ENCODE results near the gene FBXL19. TPM values are rescaled to one million over a fixed set of nuclear protein-coding genes. Genes with fewer than 3 reads are reported as not detected.
A peak's percentile ranks its signal among the peaks of the same experiment; 100 is the strongest.

FBXL19 gene
- total and polyA plus RNA-seq, 2 donors (not counting 1 experiment from before 2014, with no cell fraction given): 9.0 to 25.0 TPM

DNA sequence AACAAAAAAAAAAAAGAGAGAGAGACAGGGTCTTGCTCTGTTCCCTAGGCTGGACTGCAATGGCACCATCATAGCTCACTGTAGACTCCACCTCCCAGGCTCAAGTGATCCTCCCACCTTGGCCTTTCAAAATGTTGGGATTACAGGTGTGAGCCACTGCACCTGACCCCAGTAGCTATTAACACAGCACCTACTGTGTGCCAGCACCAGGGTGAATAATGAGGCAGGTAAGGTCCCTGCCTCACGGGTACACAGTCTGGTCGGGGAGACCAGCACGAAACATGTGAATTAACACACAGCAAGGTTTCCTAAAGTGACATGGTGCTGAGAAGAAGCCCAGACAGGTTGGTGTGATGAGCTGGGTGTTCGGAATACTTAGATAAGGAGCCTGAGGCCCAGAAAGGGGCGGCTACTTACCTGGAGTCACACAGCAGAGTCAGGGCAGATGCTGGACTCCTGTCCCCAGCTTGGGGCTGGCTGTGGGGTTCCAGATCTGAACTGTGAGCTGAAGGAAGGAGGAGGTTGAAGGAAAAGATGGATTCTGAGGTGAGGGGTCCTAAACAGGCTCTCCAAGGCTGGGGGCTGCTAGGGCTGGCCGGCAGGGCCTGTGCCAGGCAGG, 10.5 kb upstream of the FBXL19 start:
- H2AFZ ChIP-seq (ENCODE audit: insufficient read depth, low read depth, low read length, poor library complexity, severe bottlenecking): no peak overlapping the region
- 98% methylated on average over 6 of the region's 6 CpGs for WGBS (ENCODE audit: insufficient coverage)
- DNase-seq (no peak), ATAC-seq (ENCODE audit: low read depth) (no peak)
- CTCF ChIA-PET: no interaction called here
- H3K4me2 ChIP-seq (replicated peaks; ENCODE audit: low read depth, low read length, poor library complexity, severe bottlenecking): no peak overlapping the region
- H4K20me1 ChIP-seq (ENCODE audit: control insufficient read depth, insufficient read depth, low read length, poor library complexity, severe bottlenecking): no peaks in the 10 kb centered on the region
- H3K4me3 ChIP-seq (ENCODE audit: control extremely low read depth in 1 of 5, extremely low read depth in 1 of 5, insufficient read depth in 1 of 5, low read depth in 2 of 5, low read length in 4 of 5): no peak overlapping the region
- no peaks in the 10 kb centered on the region for H3K36me3 ChIP-seq (replicated peaks in 1 of 2; ENCODE audit: control extremely low read depth in 1 of 2, control insufficient read depth in 1 of 2, extremely low read depth in 1 of 2, insufficient read depth in 2 of 2, low read length in 1 of 2)
- H3K27ac ChIP-seq (ENCODE audit: low read length in 2 of 2): no peak overlapping the region
- Mint-ChIP-seq H3K4me3 (no peak overlapping the region), H3K27me3 (no peaks in the 10 kb centered on the region), H3K27ac (no peak overlapping the region), H3K9me3 (ENCODE audit: insufficient read depth) (no peaks in the 10 kb centered on the region), H3K4me1 (peaks cover 3% of the 10 kb centered on the region)
- H3K9me3 ChIP-seq (ENCODE audit: control extremely low read depth in 1 of 3, control insufficient read depth in 2 of 3, insufficient read depth in 1 of 3, low read length in 2 of 3): no peaks in the 10 kb centered on the region
- H3K79me2 ChIP-seq (ENCODE audit: control insufficient read depth, insufficient read depth, low read length): no peaks in the 10 kb centered on the region
- H3K27me3 ChIP-seq (replicated peaks in 1 of 4; ENCODE audit: control extremely low read depth in 1 of 4, control insufficient read depth in 3 of 4, insufficient read depth in 4 of 4, low read length in 3 of 4): no peaks in the 10 kb centered on the region
- TF ChIP-seq, protein P1, sequence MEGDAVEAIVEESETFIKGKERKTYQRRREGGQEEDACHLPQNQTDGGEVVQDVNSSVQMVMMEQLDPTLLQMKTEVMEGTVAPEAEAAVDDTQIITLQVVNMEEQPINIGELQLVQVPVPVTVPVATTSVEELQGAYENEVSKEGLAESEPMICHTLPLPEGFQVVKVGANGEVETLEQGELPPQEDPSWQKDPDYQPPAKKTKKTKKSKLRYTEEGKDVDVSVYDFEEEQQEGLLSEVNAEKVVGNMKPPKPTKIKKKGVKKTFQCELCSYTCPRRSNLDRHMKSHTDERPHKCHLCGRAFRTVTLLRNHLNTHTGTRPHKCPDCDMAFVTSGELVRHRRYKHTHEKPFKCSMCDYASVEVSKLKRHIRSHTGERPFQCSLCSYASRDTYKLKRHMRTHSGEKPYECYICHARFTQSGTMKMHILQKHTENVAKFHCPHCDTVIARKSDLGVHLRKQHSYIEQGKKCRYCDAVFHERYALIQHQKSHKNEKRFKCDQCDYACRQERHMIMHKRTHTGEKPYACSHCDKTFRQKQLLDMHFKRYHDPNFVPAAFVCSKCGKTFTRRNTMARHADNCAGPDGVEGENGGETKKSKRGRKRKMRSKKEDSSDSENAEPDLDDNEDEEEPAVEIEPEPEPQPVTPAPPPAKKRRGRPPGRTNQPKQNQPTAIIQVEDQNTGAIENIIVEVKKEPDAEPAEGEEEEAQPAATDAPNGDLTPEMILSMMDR (IDR thresholded peaks at IDR 0.05): no peak
- TF ChIP-seq EZH2 (IDR thresholded peaks at IDR 0.05; ENCODE audit: borderline replicate concordance, insufficient read depth, low read depth, low read length, poor library complexity, severe bottlenecking): no peak
- POLR2A ChIA-PET: no interaction called here
- no peaks in the 10 kb centered on the region for H3K4me1 ChIP-seq (ENCODE audit: control insufficient read depth in 2 of 2, insufficient read depth in 2 of 2, low read length in 2 of 2)
- H3K9ac ChIP-seq (ENCODE audit: low read length): no peak overlapping the region
- intact Hi-C loops (cut with micrococcal nuclease): no loop called here

DNA sequence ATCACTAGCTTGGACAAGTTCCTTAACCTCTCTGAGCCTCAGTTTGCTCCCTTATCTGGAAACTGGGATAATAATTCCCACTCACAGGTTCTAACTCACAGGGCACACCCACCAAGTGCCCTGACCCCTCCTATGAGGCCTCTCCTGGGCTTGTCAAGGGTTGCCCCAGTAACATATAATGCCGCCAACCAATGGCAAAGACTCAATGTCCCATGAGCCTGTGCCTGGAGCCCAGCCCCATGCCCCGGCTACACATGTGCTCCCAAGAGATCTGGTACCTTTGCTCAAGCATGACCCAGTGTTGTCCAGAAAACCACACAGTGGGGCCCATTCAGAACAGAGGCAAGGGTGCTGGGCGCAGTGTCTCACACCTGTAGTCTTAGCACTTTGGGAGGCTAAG, 8.5 kb upstream of the FBXL19 start:
- TF ChIP-seq EZH2 (IDR thresholded peaks at IDR 0.05; ENCODE audit: borderline replicate concordance, insufficient read depth, low read depth, low read length, poor library complexity, severe bottlenecking): no peak
- TF ChIP-seq, protein P1 (IDR thresholded peaks at IDR 0.05): no peak
- no peak overlapping the region for H2AFZ ChIP-seq (ENCODE audit: insufficient read depth, low read depth, low read length, poor library complexity, severe bottlenecking)
- no peak overlapping the region for H3K4me3 ChIP-seq (ENCODE audit: control extremely low read depth in 1 of 5, extremely low read depth in 1 of 5, insufficient read depth in 1 of 5, low read depth in 2 of 5, low read length in 4 of 5)
- no peaks in the 10 kb centered on the region for H4K20me1 ChIP-seq (ENCODE audit: control insufficient read depth, insufficient read depth, low read length, poor library complexity, severe bottlenecking)
- H3K4me1 Mint-ChIP-seq: peaks cover 3% of the 10 kb centered on the region
- no peaks in the 10 kb centered on the region for H3K36me3 ChIP-seq (replicated peaks in 1 of 2; ENCODE audit: control extremely low read depth in 1 of 2, control insufficient read depth in 1 of 2, extremely low read depth in 1 of 2, insufficient read depth in 2 of 2, low read length in 1 of 2)
- intact Hi-C loops (cut with micrococcal nuclease): no loop called here
- WGBS (ENCODE audit: insufficient coverage): 33% methylated on average over 3 of the region's 3 CpGs
- no peaks in the 10 kb centered on the region for H3K4me1 ChIP-seq (ENCODE audit: control insufficient read depth in 2 of 2, insufficient read depth in 2 of 2, low read length in 2 of 2)
- H3K27me3 ChIP-seq (replicated peaks in 1 of 4; ENCODE audit: control extremely low read depth in 1 of 4, control insufficient read depth in 3 of 4, insufficient read depth in 4 of 4, low read length in 3 of 4): no peaks in the 10 kb centered on the region
- H3K4me2 ChIP-seq (replicated peaks; ENCODE audit: low read depth, low read length, poor library complexity, severe bottlenecking): no peak overlapping the region
- H3K9ac ChIP-seq (ENCODE audit: low read length): no peak overlapping the region
- ChIA-PET POLR2A (interaction anchor here (0.6 kb wide), 1 partner anchor 12 kb away, joined by 3 read pairs; no protein-coding TSS in a partner anchor), CTCF (interaction anchor here (1.2 to 1.3 kb wide), 2 partner anchors 13 to 71 kb away, joined by 3 read pairs; no protein-coding TSS in a partner anchor)
- H3K27ac ChIP-seq (ENCODE audit: low read length in 2 of 2): no peak overlapping the region
- no peaks in the 10 kb centered on the region for H3K79me2 ChIP-seq (ENCODE audit: control insufficient read depth, insufficient read depth, low read length)
- no peak for DNase-seq
- H3K9me3 Mint-ChIP-seq (ENCODE audit: insufficient read depth): no peaks in the 10 kb centered on the region
- H3K4me3 Mint-ChIP-seq: no peak overlapping the region
- H3K9me3 ChIP-seq (ENCODE audit: control extremely low read depth in 1 of 3, control insufficient read depth in 2 of 3, insufficient read depth in 1 of 3, low read length in 2 of 3): no peaks in the 10 kb centered on the region
- peak; percentile 41 for ATAC-seq (ENCODE audit: low read depth)
- no peaks in the 10 kb centered on the region for H3K27me3 Mint-ChIP-seq
- no peak overlapping the region for H3K27ac Mint-ChIP-seq

All from B cell (primary cell).